H9 (cell line): ENCODE data around the gene RFTN2. TPM values are rescaled to one million over a fixed set of nuclear protein-coding genes. Genes with fewer than 3 reads are reported as not detected.

Source experiments
- DNase-seq: peaks from one replicate; pipeline ENCODE4 v3.0.0-alpha.2; 2017
- H2AFZ ChIP-seq: one replicate; pipeline ENCODE4 v1.6.1; 2013; ENCODE audit warnings: mild to moderate bottlenecking, low read length, control low read depth, moderate library complexity
- H2AK5ac ChIP-seq: 2 replicates; pipeline ENCODE4 v1.6.1; 2013; ENCODE audit warnings: low read length, control low read depth, mixed read lengths; ENCODE audit not compliant: insufficient read length
- H2BK120ac ChIP-seq: one replicate; pipeline ENCODE4 v1.6.1; 2013; ENCODE audit warnings: low read depth, mild to moderate bottlenecking, low read length, control low read depth, inconsistent platforms; ENCODE audit not compliant: poor library complexity, severe bottlenecking
- H2BK12ac ChIP-seq: 2 replicates; pipeline ENCODE4 v1.6.1; 2013; ENCODE audit warnings: low read length, control low read depth, mixed read lengths, low read depth; ENCODE audit not compliant: insufficient read length
- H2BK15ac ChIP-seq: 2 replicates; pipeline ENCODE4 v1.6.1; 2013; ENCODE audit warnings: low read depth, low read length, control low read depth
- H2BK20ac ChIP-seq: one replicate; pipeline ENCODE4 v1.6.1; 2013; ENCODE audit warnings: low read depth, mild to moderate bottlenecking, low read length, control low read depth, inconsistent platforms; ENCODE audit not compliant: poor library complexity, severe bottlenecking
- H2BK5ac ChIP-seq: 2 replicates; pipeline ENCODE4 v1.6.1; 2013; ENCODE audit warnings: low read length, control low read depth, mixed read lengths; ENCODE audit not compliant: insufficient read length
- H3K14ac ChIP-seq: 2 replicates; pipeline ENCODE4 v1.6.1; 2013; ENCODE audit warnings: low read length, control low read depth; ENCODE audit not compliant: insufficient read depth
- H3K18ac ChIP-seq: 2 replicates; pipeline ENCODE4 v1.6.1; 2013; ENCODE audit warnings: low read depth, mild to moderate bottlenecking, mixed read lengths, low read length, control low read depth; ENCODE audit not compliant: insufficient read length
- H3K23ac ChIP-seq: 2 replicates; pipeline ENCODE4 v1.6.1; 2013; ENCODE audit warnings: low read length, control low read depth, mixed read lengths, low read depth; ENCODE audit not compliant: insufficient read length
- H3K23me2 ChIP-seq: 2 replicates; pipeline ENCODE4 v1.6.1; 2013; ENCODE audit warnings: low read depth, mild to moderate bottlenecking, mixed read lengths, low read length, control low read depth; ENCODE audit not compliant: insufficient read length, poor library complexity, severe bottlenecking
- H3K27ac ChIP-seq: 2 replicates; pipeline ENCODE4 v1.5.1; 2013; ENCODE audit warnings: low read length, control low read depth, mixed read lengths, low read depth; ENCODE audit not compliant: insufficient read length
- H3K27me3 ChIP-seq: 2 replicates; pipeline ENCODE4 v1.6.1; 2013; ENCODE audit warnings: low read length, control low read depth, inconsistent platforms; ENCODE audit not compliant: insufficient read depth
- H3K4ac ChIP-seq: 2 replicates; pipeline ENCODE4 v1.6.1; 2013; ENCODE audit warnings: low read depth, mild to moderate bottlenecking, control low read depth, inconsistent platforms, low read length, moderate library complexity
- H3K4me1 ChIP-seq: 2 replicates; pipeline ENCODE4 v1.6.1; 2013; ENCODE audit warnings: low read length, control low read depth, inconsistent platforms; ENCODE audit not compliant: insufficient read depth
- H3K4me2 ChIP-seq: 2 replicates; pipeline ENCODE4 v1.6.1; 2013; ENCODE audit warnings: low read length, control low read depth, mixed read lengths; ENCODE audit not compliant: insufficient read length, insufficient read depth
- H3K56ac ChIP-seq: 2 replicates; pipeline ENCODE4 v1.6.1; 2013; ENCODE audit warnings: low read depth, mild to moderate bottlenecking, mixed read lengths, low read length, control low read depth; ENCODE audit not compliant: insufficient read length
- H3K79me1 ChIP-seq: 2 replicates; pipeline ENCODE4 v1.6.1; 2013; ENCODE audit warnings: low read depth, mild to moderate bottlenecking, moderate library complexity, low read length, control low read depth, inconsistent platforms; ENCODE audit not compliant: insufficient read depth, poor library complexity, severe bottlenecking
- H3K79me2 ChIP-seq: 2 replicates; pipeline ENCODE4 v1.6.1; 2013; ENCODE audit warnings: low read length, control low read depth, inconsistent platforms; ENCODE audit not compliant: insufficient read depth
- H3K9ac ChIP-seq: 2 replicates; pipeline ENCODE4 v1.6.1; 2013; ENCODE audit warnings: low read length, control low read depth, mixed read lengths; ENCODE audit not compliant: insufficient read length; ENCODE audit errors: extremely low read depth
- H3K9me3 ChIP-seq: one replicate; pipeline ENCODE4 v1.6.1; 2013; ENCODE audit warnings: low read depth, low read length, inconsistent platforms; ENCODE audit not compliant: control insufficient read depth
- H3T11ph ChIP-seq: one replicate; pipeline ENCODE4 v1.6.1; 2013; ENCODE audit warnings: mild to moderate bottlenecking, low read length, control low read depth, inconsistent platforms
- H4K20me1 ChIP-seq: one replicate; pipeline ENCODE4 v1.6.1; 2013; ENCODE audit not compliant: control insufficient read depth, insufficient read length, insufficient read depth
- H4K5ac ChIP-seq: 2 replicates; pipeline ENCODE4 v1.6.1; 2013; ENCODE audit warnings: low read depth, mild to moderate bottlenecking, mixed read lengths, low read length, control low read depth; ENCODE audit not compliant: insufficient read length
- H4K8ac ChIP-seq: replicated peaks from 2 replicates; pipeline ENCODE4 v1.6.1; 2013; ENCODE audit warnings: low read length, control low read depth, mixed read lengths, low read depth; ENCODE audit not compliant: insufficient read length
- H4K91ac ChIP-seq: 2 replicates; pipeline ENCODE4 v1.6.1; 2013; ENCODE audit warnings: low read depth, mild to moderate bottlenecking, moderate library complexity, mixed read lengths, low read length, control low read depth; ENCODE audit not compliant: insufficient read length
- H3K27ac Mint-ChIP-seq, 3 experiments: 2 replicates in 2 of 3; 3 replicates in 1 of 3; pipeline ENCODE4 v1.8.0; 2020 to 2021; ENCODE audit warnings: mixed read lengths in 3 of 3, mild to moderate bottlenecking in 1 of 3, moderate library complexity in 1 of 3
- H3K27me3 Mint-ChIP-seq: 2 replicates; pipeline ENCODE4 v1.8.0; 2021; ENCODE audit warnings: low read depth, mild to moderate bottlenecking, moderate library complexity, mixed read lengths
- H3K36me3 Mint-ChIP-seq, 3 experiments: 2 replicates in 2 of 3; 3 replicates in 1 of 3; pipeline ENCODE4 v1.8.0; 2020 to 2021; ENCODE audit warnings: low read depth in 3 of 3, mixed read lengths in 3 of 3; ENCODE audit not compliant: insufficient read depth in 1 of 3
- H3K4me1 Mint-ChIP-seq, 2 experiments: 2 replicates each; pipeline ENCODE4 v1.8.0; 2020; ENCODE audit warnings: mixed read lengths in 2 of 2
- H3K4me3 Mint-ChIP-seq, 2 experiments: 2 replicates in 1 of 2; 3 replicates in 1 of 2; pipeline ENCODE4 v1.8.0; 2020 to 2021; ENCODE audit warnings: mild to moderate bottlenecking in 2 of 2, mixed read lengths in 2 of 2, moderate library complexity in 1 of 2
- H3K9me3 Mint-ChIP-seq, 2 experiments: 2 replicates in 1 of 2; 3 replicates in 1 of 2; pipeline ENCODE4 v1.8.0; 2020; ENCODE audit warnings: mild to moderate bottlenecking in 2 of 2, mixed read lengths in 2 of 2, moderate library complexity in 1 of 2
- WGBS: extraction: QIAGEN DNeasy Blood & Tissue Kit; methylation state at CpG from one replicate; pipeline ENCODE4 v1.1.7; 2013; ENCODE audit warnings: missing lambda C conversion rate, low lambda C conversion rate, mixed read lengths; ENCODE audit not compliant: insufficient read length; ENCODE audit errors: extremely low coverage; 5-methylcytosine and 5-hydroxymethylcytosine counted together
- total RNA-seq: library from RNA; stranded (reverse); gene quantifications from 2 replicates; pipeline ENCODE4 v1.2.1, GENCODE V29; 2021
- TF ChIP-seq, protein P1 (sequence below): fragments of 200-600 bp; sonication (generic); conservative IDR thresholded peaks from 3 replicates; pipeline ENCODE4 v1.8.0; 2021; ENCODE audit warnings: antibody characterized with exemption, mild to moderate bottlenecking

The RFTN2 gene
- total RNA-seq, 1 experiment from 2014 or later = 0.28 TPM

DNA sequence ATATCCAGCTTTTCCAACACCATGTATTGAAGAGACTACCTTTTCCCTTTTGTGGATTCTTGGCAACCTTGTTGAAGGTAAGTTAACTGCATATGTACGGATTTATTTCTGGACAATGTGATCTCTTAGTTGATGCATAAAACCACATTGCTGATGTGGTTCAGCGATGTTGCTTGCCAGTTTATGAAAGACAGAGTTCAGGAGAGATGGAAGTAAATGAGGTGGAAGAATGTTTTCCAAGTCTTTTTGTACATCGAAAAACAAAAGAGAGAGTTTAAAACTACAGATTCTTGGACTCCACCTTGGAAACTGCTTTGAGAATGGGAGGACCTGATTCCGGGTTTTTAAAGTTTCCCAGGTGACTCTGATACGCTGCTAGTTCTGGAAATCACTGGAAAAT lies 115.7 kb downstream of the RFTN2 start:
- no peak overlapping the region for H2BK5ac ChIP-seq
- H2BK12ac ChIP-seq = no peak overlapping the region
- no peak overlapping the region for H3K9ac ChIP-seq
- no peaks in the 10 kb centered on the region for H3K27me3 ChIP-seq
- no peak overlapping the region for H4K5ac ChIP-seq
- H3K79me1 ChIP-seq = no peaks in the 10 kb centered on the region
- no peak overlapping the region for H2BK20ac ChIP-seq
- peaks cover 4 to 10% of the 10 kb centered on the region in 2 experiments; a peak in 4 of 5 replicates for H3K9me3 Mint-ChIP-seq
- H3K4me2 ChIP-seq = no peak overlapping the region
- no peaks in the 10 kb centered on the region for H3K9me3 ChIP-seq
- H3K4me1 Mint-ChIP-seq = peaks cover 0 to 4% of the 10 kb centered on the region in 2 experiments; a peak in 1 of 4 replicates
- no peak overlapping the region for H3K14ac ChIP-seq
- no peak overlapping the region for H4K8ac ChIP-seq
- TF ChIP-seq, protein P1, sequence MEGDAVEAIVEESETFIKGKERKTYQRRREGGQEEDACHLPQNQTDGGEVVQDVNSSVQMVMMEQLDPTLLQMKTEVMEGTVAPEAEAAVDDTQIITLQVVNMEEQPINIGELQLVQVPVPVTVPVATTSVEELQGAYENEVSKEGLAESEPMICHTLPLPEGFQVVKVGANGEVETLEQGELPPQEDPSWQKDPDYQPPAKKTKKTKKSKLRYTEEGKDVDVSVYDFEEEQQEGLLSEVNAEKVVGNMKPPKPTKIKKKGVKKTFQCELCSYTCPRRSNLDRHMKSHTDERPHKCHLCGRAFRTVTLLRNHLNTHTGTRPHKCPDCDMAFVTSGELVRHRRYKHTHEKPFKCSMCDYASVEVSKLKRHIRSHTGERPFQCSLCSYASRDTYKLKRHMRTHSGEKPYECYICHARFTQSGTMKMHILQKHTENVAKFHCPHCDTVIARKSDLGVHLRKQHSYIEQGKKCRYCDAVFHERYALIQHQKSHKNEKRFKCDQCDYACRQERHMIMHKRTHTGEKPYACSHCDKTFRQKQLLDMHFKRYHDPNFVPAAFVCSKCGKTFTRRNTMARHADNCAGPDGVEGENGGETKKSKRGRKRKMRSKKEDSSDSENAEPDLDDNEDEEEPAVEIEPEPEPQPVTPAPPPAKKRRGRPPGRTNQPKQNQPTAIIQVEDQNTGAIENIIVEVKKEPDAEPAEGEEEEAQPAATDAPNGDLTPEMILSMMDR = no peak
- no peak overlapping the region for H3K23ac ChIP-seq
- H3T11ph ChIP-seq = no peak overlapping the region
- no peak overlapping the region for H3K27ac Mint-ChIP-seq
- H3K56ac ChIP-seq = no peak overlapping the region
- no peak overlapping the region for H4K91ac ChIP-seq
- no peak for DNase-seq
- H2BK120ac ChIP-seq = no peak overlapping the region
- no peak overlapping the region for H3K4ac ChIP-seq
- H4K20me1 ChIP-seq = no peaks in the 10 kb centered on the region
- no peak overlapping the region for H3K4me3 Mint-ChIP-seq
- H2AFZ ChIP-seq = no peak overlapping the region
- H3K4me1 ChIP-seq = no peaks in the 10 kb centered on the region
- no peak overlapping the region for H3K18ac ChIP-seq
- no peaks in the 10 kb centered on the region for H3K79me2 ChIP-seq
- no peak overlapping the region for H2AK5ac ChIP-seq
- H2BK15ac ChIP-seq = no peak overlapping the region
- H3K23me2 ChIP-seq = no peaks in the 10 kb centered on the region
- H3K27me3 Mint-ChIP-seq = no peaks in the 10 kb centered on the region
- WGBS = no CpG with 5 or more reads among the region's 5 CpGs
- H3K36me3 Mint-ChIP-seq = peaks cover 6 to 39% (median 27%) of the 10 kb centered on the region in 3 experiments; a peak in 6 of 7 replicates
- H3K27ac ChIP-seq = no peak overlapping the region
